Astrocyte of the spinal cord (primary cell): Measurements from ENCODE around the gene P2RY12.

Experiments used
- DNase-seq: peaks from one replicate; pipeline ENCODE4 v3.0.0; 2011; ENCODE audit warnings: low read depth, low spot score
- H3K4me3 ChIP-seq: 2 replicates; pipeline ENCODE4 v1.5.1; 2011; ENCODE audit warnings: low read depth, mild to moderate bottlenecking, low read length, moderate library complexity
- in situ Hi-C: cut with HindIII; loops from 2 replicates; pipeline ENCODE4 v1.10.0; 2017; ENCODE audit warnings: low sequenced_read_pairs
- TF ChIP-seq, protein P1 (sequence below): IDR thresholded peaks from 2 replicates; pipeline ENCODE4 v1.5.1; 2012; ENCODE audit warnings: low read depth, mild to moderate bottlenecking, low read length, inconsistent platforms

Gene P2RY12

GRCh38 chr3:151318991-151319390 lies 65.6 kb downstream of the P2RY12 start:
- in situ Hi-C loops: no loop called here
- DNase-seq: no peak
- TF ChIP-seq, protein P1, sequence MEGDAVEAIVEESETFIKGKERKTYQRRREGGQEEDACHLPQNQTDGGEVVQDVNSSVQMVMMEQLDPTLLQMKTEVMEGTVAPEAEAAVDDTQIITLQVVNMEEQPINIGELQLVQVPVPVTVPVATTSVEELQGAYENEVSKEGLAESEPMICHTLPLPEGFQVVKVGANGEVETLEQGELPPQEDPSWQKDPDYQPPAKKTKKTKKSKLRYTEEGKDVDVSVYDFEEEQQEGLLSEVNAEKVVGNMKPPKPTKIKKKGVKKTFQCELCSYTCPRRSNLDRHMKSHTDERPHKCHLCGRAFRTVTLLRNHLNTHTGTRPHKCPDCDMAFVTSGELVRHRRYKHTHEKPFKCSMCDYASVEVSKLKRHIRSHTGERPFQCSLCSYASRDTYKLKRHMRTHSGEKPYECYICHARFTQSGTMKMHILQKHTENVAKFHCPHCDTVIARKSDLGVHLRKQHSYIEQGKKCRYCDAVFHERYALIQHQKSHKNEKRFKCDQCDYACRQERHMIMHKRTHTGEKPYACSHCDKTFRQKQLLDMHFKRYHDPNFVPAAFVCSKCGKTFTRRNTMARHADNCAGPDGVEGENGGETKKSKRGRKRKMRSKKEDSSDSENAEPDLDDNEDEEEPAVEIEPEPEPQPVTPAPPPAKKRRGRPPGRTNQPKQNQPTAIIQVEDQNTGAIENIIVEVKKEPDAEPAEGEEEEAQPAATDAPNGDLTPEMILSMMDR: no peak
- H3K4me3 ChIP-seq: no peak overlapping the region

GRCh38 chr3:151318313-151318712 lies 66.2 kb downstream of the P2RY12 start:
- no peak overlapping the region for H3K4me3 ChIP-seq
- in situ Hi-C loops: no loop called here
- no peak for DNase-seq
- TF ChIP-seq, protein P1: no peak

DNA sequence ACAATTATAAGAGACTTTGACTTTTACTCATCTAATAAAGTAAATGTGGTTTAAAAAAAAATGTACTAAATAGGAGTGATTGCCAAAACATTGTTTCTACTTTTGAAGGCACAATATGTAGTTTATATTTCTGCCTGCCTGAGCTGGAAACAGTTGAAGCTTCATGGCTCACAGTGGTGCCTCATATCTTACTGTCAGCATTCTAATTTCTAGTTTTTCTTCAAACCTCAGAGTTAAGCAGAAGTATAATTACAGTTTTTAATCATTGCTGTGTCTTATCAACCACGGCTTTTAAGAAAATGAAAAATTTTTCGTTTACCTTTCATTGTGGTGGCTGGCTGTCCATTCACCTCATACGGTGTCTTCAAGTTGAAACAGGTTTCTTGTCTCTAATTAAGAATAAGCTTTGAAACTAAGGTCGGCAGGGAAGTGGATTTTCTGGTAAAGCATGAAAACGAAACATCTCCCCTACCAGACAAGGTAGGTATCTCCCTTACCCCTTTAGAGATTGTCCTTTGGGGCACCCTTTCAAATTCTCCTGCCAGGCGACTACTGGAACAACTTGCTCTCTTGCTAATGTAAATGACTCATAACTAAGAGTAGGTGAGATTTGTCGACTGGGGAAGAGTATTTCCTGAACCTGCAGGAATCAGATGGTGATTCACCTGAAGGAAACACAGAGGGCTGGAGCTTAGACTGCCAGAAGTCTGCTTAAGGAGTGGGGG lies 68.1 kb downstream of the P2RY12 start, which contains the start of gene GPR87:
Gene GPR87 (minus strand): TSS at position 554 of the 725 bp plus-strand sequence. CDS start 16,720 bp downstream, outside the sequence.
- TF ChIP-seq, protein P1: no peak
- in situ Hi-C loops: no loop called here
- no peak for DNase-seq
- H3K4me3 ChIP-seq: no peak within 1 kb of the TSS

DNA sequence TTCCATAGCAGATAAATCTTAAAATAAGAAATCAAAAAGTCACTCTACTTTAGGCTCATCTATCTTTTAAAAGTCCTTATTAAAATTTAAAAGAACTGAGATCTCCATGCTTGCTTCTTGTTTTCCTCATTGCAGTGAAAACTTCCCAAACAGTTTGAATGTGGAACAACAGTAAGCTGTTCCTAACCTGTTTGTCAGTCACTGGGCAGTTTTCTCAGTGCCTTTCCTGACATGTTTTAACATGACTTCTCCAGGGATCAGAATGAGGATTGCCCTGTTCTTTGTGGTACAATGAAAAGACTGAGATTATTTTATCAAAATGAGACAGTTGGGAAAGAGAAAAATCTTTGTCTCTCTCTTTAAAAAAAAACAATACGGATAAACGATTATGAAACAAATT lies 68.7 kb downstream of the P2RY12 start:
- TF ChIP-seq, protein P1: no peak
- in situ Hi-C loops: no loop called here
- no peak overlapping the region for H3K4me3 ChIP-seq
- DNase-seq: no peak

DNA sequence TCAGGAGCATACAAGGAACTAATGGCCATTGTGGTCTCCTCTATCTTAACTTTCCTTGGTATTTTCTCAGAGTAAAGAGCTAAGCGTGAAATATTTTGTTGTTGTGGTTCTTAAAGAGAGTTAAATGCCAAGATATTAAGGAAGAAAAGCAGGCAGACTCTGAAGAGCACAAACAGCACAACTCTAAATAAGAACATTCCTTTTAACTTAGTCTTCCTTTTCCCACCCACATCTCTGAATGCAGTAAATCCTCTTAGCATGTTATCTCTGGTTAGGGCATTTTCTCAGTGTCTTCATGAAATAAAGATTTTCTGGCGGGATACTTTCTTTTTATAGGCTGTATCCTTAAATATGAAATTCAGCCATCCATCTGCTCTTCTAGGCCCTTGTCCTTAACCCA lies 69.4 kb downstream of the P2RY12 start:
- in situ Hi-C loops: no loop called here
- TF ChIP-seq, protein P1: no peak
- no peak overlapping the region for H3K4me3 ChIP-seq
- peak; percentile 28 for DNase-seq

GRCh38 chr3:151314593-151314992 lies 70.0 kb downstream of the P2RY12 start:
- TF ChIP-seq, protein P1: no peak
- DNase-seq: no peak
- in situ Hi-C loops: no loop called here
- no peak overlapping the region for H3K4me3 ChIP-seq
